H1 (cell line): ENCODE data around the gene ANXA4. TPM values are rescaled to one million over a fixed set of nuclear protein-coding genes. Genes with fewer than 3 reads are reported as not detected.

Experiments used
- CTCF ChIA-PET: fragments of 300-600 bp; sonication (Branson Sonifier 250); formaldehyde crosslinking; loops from one replicate; lab custom pipeline; 2021; ENCODE audit not compliant: partially characterized antibody; lab: Charles Lee
- POLR2A ChIA-PET: fragments of 300-600 bp; sonication (Branson Sonifier 250); formaldehyde crosslinking; loops from one replicate; lab custom pipeline; 2021; ENCODE audit warnings: inconsistent platforms; ENCODE audit not compliant: partially characterized antibody; lab: Charles Lee
- DNase-seq, 2 experiments: peaks; one replicate each; pipeline versions ENCODE4 v3.0.0 to v3.0.0-alpha.2; 2010 to 2022; ENCODE audit warnings: low spot score in 2 of 2, low read depth in 1 of 2, mixed read lengths in 1 of 2
- FAIRE-seq: peaks from 2 replicates; lab custom pipeline; 2011; peaks lifted over from hg19 to GRCh38; lab: Jason Lieb, UNC
- H2AFZ ChIP-seq: 2 replicates; pipeline ENCODE4 v1.8.1; 2012; ENCODE audit warnings: low read length, inconsistent platforms
- H2AK5ac ChIP-seq: 2 replicates; pipeline ENCODE4 v1.6.1; 2013; ENCODE audit warnings: low read depth, low read length
- H2BK120ac ChIP-seq: replicated peaks from 2 replicates; pipeline ENCODE3; 2013; ENCODE audit warnings: low read depth, low read length, inconsistent platforms
- H2BK12ac ChIP-seq: 2 replicates; pipeline ENCODE4 v1.6.1; 2013; ENCODE audit warnings: low read depth, low read length
- H2BK15ac ChIP-seq: 2 replicates; pipeline ENCODE4 v1.6.1; 2013; ENCODE audit warnings: low read length
- H2BK20ac ChIP-seq: 2 replicates; pipeline ENCODE4 v1.6.1; 2013; ENCODE audit warnings: low read length
- H2BK5ac ChIP-seq: 2 replicates; pipeline ENCODE4 v1.6.1; 2013; ENCODE audit warnings: low read depth, low read length
- H3K14ac ChIP-seq: 2 replicates; pipeline ENCODE4 v1.6.1; 2013; ENCODE audit warnings: inconsistent platforms; ENCODE audit not compliant: insufficient read length
- H3K18ac ChIP-seq: 2 replicates; pipeline ENCODE4 v1.6.1; 2013; ENCODE audit warnings: low read length; ENCODE audit errors: extremely low read depth
- H3K23ac ChIP-seq: 2 replicates; pipeline ENCODE4 v1.6.1; 2013; ENCODE audit warnings: inconsistent platforms; ENCODE audit not compliant: insufficient read length
- H3K23me2 ChIP-seq: 2 replicates; pipeline ENCODE4 v1.6.1; 2013; ENCODE audit warnings: low read depth, low read length
- H3K27ac ChIP-seq: 2 replicates; pipeline ENCODE4 v1.6.1; 2011; ENCODE audit warnings: low read depth, low read length, inconsistent platforms
- H3K27me3 ChIP-seq, 4 experiments: replicated peaks in 1 of 4; 1 replicate in 1 of 4; 2 replicates in 3 of 4; pipeline versions ENCODE4 v1.6.1 to v1.8.1; 2011 to 2013; ENCODE audit warnings: low read length in 3 of 4, mild to moderate bottlenecking in 3 of 4, inconsistent platforms in 2 of 4, mixed read lengths in 2 of 4, moderate library complexity in 1 of 4; ENCODE audit not compliant: control insufficient read depth in 3 of 4, insufficient read depth in 3 of 4; ENCODE audit errors: extremely low read depth in 1 of 4
- H3K36me3 ChIP-seq, 4 experiments: 2 replicates each; pipeline versions ENCODE4 v1.6.1 to v1.8.1; 2011 to 2013; ENCODE audit warnings: mild to moderate bottlenecking in 4 of 4, low read length in 3 of 4, moderate library complexity in 2 of 4, control low read depth in 1 of 4, inconsistent platforms in 1 of 4; ENCODE audit not compliant: insufficient read depth in 4 of 4, control insufficient read depth in 2 of 4
- H3K4ac ChIP-seq: replicated peaks from 2 replicates; pipeline ENCODE3; 2013; ENCODE audit warnings: low read length, low read depth, mixed read lengths, inconsistent platforms; ENCODE audit not compliant: insufficient read length
- H3K4me1 ChIP-seq, 4 experiments: replicated peaks in 1 of 4; 1 replicate in 1 of 4; 2 replicates in 3 of 4; pipeline versions ENCODE4 v1.6.1 to v1.8.1; 2011 to 2013; ENCODE audit warnings: low read length in 3 of 4, inconsistent platforms in 2 of 4, mixed read lengths in 1 of 4; ENCODE audit not compliant: insufficient read depth in 4 of 4, control insufficient read depth in 3 of 4
- H3K4me2 ChIP-seq, 2 experiments: 2 replicates each; pipeline versions ENCODE4 v1.6.1 to v1.8.1; 2011 to 2013; ENCODE audit warnings: low read depth in 2 of 2, low read length in 2 of 2, control low read depth in 1 of 2, inconsistent platforms in 1 of 2, mild to moderate bottlenecking in 1 of 2; ENCODE audit not compliant: insufficient read depth in 1 of 2
- H3K4me3 ChIP-seq, 4 experiments: fragments of 200-600, 300-600 bp in 1 of 4; sonication (generic), shearing (Covaris generic), sonication (Bioruptor Twin) in 1 of 4; 2 replicates each; pipeline versions ENCODE4 v1.5.1 to v1.8.1; 2011 to 2016; ENCODE audit warnings: low read length in 4 of 4, low read depth in 3 of 4, control low read depth in 2 of 4, inconsistent platforms in 2 of 4, mild to moderate bottlenecking in 2 of 4, mixed read lengths in 1 of 4, moderate library complexity in 1 of 4; ENCODE audit not compliant: insufficient read depth in 2 of 4; ENCODE audit errors: extremely low read depth in 1 of 4
- H3K56ac ChIP-seq: replicated peaks from 2 replicates; pipeline ENCODE3; 2013; ENCODE audit warnings: low read depth, mild to moderate bottlenecking, mixed read lengths, low read length, inconsistent platforms; ENCODE audit not compliant: insufficient read length
- H3K79me1 ChIP-seq: 2 replicates; pipeline ENCODE4 v1.6.1; 2013; ENCODE audit warnings: low read depth, low read length, control low read depth
- H3K79me2 ChIP-seq, 2 experiments: 2 replicates each; pipeline versions ENCODE4 v1.6.1 to v1.8.1; 2012 to 2013; ENCODE audit warnings: low read length in 2 of 2, mild to moderate bottlenecking in 2 of 2, inconsistent platforms in 1 of 2; ENCODE audit not compliant: insufficient read depth in 2 of 2, control insufficient read depth in 1 of 2
- H3K9ac ChIP-seq, 4 experiments: replicated peaks in 1 of 4; 1 replicate in 1 of 4; 2 replicates in 3 of 4; pipeline versions ENCODE4 v1.6.1 to v1.8.1; 2011 to 2013; ENCODE audit warnings: low read depth in 3 of 4, low read length in 3 of 4, control low read depth in 2 of 4, mild to moderate bottlenecking in 2 of 4, moderate library complexity in 2 of 4, inconsistent platforms in 1 of 4; ENCODE audit errors: extremely low read depth in 1 of 4
- H3K9me3 ChIP-seq, 2 experiments: 2 replicates each; pipeline versions ENCODE4 v1.6.1 to v1.8.1; 2012 to 2013; ENCODE audit warnings: mild to moderate bottlenecking in 2 of 2, moderate library complexity in 2 of 2, control low read depth in 1 of 2, inconsistent platforms in 1 of 2, low read depth in 1 of 2, low read length in 1 of 2, mixed read lengths in 1 of 2; ENCODE audit not compliant: insufficient read depth in 2 of 2
- H4K20me1 ChIP-seq, 2 experiments: replicated peaks in 1 of 2; 2 replicates each; pipeline versions ENCODE3 to v1.8.1; 2011 to 2013; ENCODE audit warnings: inconsistent platforms in 2 of 2, low read length in 2 of 2, mild to moderate bottlenecking in 1 of 2; ENCODE audit not compliant: insufficient read depth in 2 of 2, control insufficient read depth in 1 of 2
- H4K5ac ChIP-seq: 2 replicates; pipeline ENCODE4 v1.6.1; 2013; ENCODE audit warnings: low read length, low read depth, mixed read lengths, inconsistent platforms; ENCODE audit not compliant: insufficient read length
- H4K8ac ChIP-seq: 2 replicates; pipeline ENCODE4 v1.8.0; 2013; ENCODE audit warnings: mild to moderate bottlenecking, moderate library complexity, low read length, inconsistent platforms; ENCODE audit not compliant: insufficient read depth; ENCODE audit errors: extremely low read depth
- H4K91ac ChIP-seq: replicated peaks from 2 replicates; pipeline ENCODE3; 2013; ENCODE audit warnings: low read length, mixed read lengths, inconsistent platforms; ENCODE audit not compliant: insufficient read length
- BRCA1 ChIP-seq: IDR thresholded peaks from 2 replicates; pipeline ENCODE4 v1.6.1; 2012; ENCODE audit warnings: low read depth, low read length, improper control_type of control experiment
- CHD1 ChIP-seq: IDR thresholded peaks from 2 replicates; pipeline ENCODE4 v1.6.1; 2012; ENCODE audit warnings: low read depth, low read length, improper control_type of control experiment
- CTBP2 ChIP-seq: IDR thresholded peaks from 2 replicates; pipeline ENCODE4 v1.7.0; 2011; ENCODE audit warnings: borderline replicate concordance, mild to moderate bottlenecking, moderate library complexity, mixed read lengths, low read length; ENCODE audit not compliant: insufficient read depth, insufficient read length
- POU5F1 ChIP-seq: IDR thresholded peaks from 2 replicates; pipeline ENCODE4 v1.6.1; 2011; ENCODE audit warnings: low read depth, mild to moderate bottlenecking, low read length, moderate library complexity
- RFX5 ChIP-seq: IDR thresholded peaks from 2 replicates; pipeline ENCODE4 v1.6.1; 2011; ENCODE audit warnings: low read depth, low read length, improper control_type of control experiment, borderline replicate concordance
- SP1 ChIP-seq: IDR thresholded peaks from 2 replicates; pipeline ENCODE4 v1.6.1; 2011; ENCODE audit warnings: low read depth, low read length
- SP4 ChIP-seq: IDR thresholded peaks from 2 replicates; pipeline ENCODE4 v1.6.1; 2012; ENCODE audit warnings: low read length, inconsistent platforms
- TCF12 ChIP-seq: IDR thresholded peaks from 2 replicates; pipeline ENCODE4 v1.6.1; 2011; ENCODE audit warnings: low read depth, mild to moderate bottlenecking, low read length
- polyA plus RNA-seq, 7 experiments: library from polyadenylated mRNA; depleted of rRNA in 3 of 7; stranded (reverse) in 5 of 7; unstranded in 2 of 7; fragments of >200 nt in 5 of 7; fragments of 200-250 nt in 2 of 7; gene quantifications; 1 replicate in 5 of 7; 2 replicates in 1 of 7; 4 replicates in 1 of 7; pipeline versions ENCODE4 v1.2.1 to v1.2.3, GENCODE V29; 2011 to 2013; ENCODE audit warnings: missing spikeins in 2 of 7, mixed read lengths in 2 of 7
- total RNA-seq: library from RNA; stranded (reverse); fragmentation: NEBNext Ultra II Directional; extraction: Animal tissue kit (Norgen Biotek cat#: 25700); gene quantifications from 2 replicates; pipeline ENCODE4 v1.2.1, GENCODE V29; 2021

Gene ANXA4
- total and polyA plus RNA-seq, 2 of the 8 experiments (the other 6 are each of a cell fraction or from before 2014, with no cell fraction given): 9.4 to 17.6 TPM

- TF ChIP-seq RFX5: no peak
- TF ChIP-seq, all 59 proteins: peak for 0
These were observed 95.6 kb downstream of the ANXA4 start (continued) for GRCh38 chr2:69837533-69837932.

GRCh38 chr2:69843993-69844392 is 102.1 kb downstream of the ANXA4 start:
- H4K8ac ChIP-seq: no peak overlapping the region
- no peaks in the 10 kb centered on the region for H3K23me2 ChIP-seq
- H3K27me3 ChIP-seq: no peaks in the 10 kb centered on the region
- H3K27ac ChIP-seq: no peak overlapping the region
- DNase-seq (no peak), FAIRE-seq (no peak)
- no peak overlapping the region for H2BK12ac ChIP-seq
- peaks cover 0 to 3% of the 10 kb centered on the region in 2 experiments for H4K20me1 ChIP-seq
- TF ChIP-seq SP4 (no peak), POU5F1 (no peak), TCF12 (no peak), CHD1 (no peak), CTBP2 (no peak), BRCA1 (no peak), SP1 (no peak)
- no peak overlapping the region for H2BK120ac ChIP-seq
- CTCF ChIA-PET: no interaction called here
- no peak overlapping the region for H3K14ac ChIP-seq
- H3K4ac ChIP-seq: no peak overlapping the region
- H3K36me3 ChIP-seq: peaks cover 7 to 63% (median 27%) of the 10 kb centered on the region in 4 experiments
- no peak overlapping the region for H3K4me2 ChIP-seq
- no peak overlapping the region for H3K56ac ChIP-seq
- H3K9me3 ChIP-seq: no peaks in the 10 kb centered on the region
- H3K4me3 ChIP-seq: no peak overlapping the region
- H2AK5ac ChIP-seq: no peak overlapping the region
- H3K79me1 ChIP-seq: no peaks in the 10 kb centered on the region
- H2BK15ac ChIP-seq: no peak overlapping the region
- no peaks in the 10 kb centered on the region for H3K79me2 ChIP-seq
- no peaks in the 10 kb centered on the region for H3K4me1 ChIP-seq
- POLR2A ChIA-PET: no interaction called here
- no peak overlapping the region for H2BK5ac ChIP-seq
- H2AFZ ChIP-seq: no peak overlapping the region
- H3K9ac ChIP-seq: no peak overlapping the region
- no peak overlapping the region for H2BK20ac ChIP-seq
- H3K23ac ChIP-seq: no peak overlapping the region
- no peak overlapping the region for H3K18ac ChIP-seq
- H4K5ac ChIP-seq: no peak overlapping the region
- no peak overlapping the region for H4K91ac ChIP-seq
